Measurements from ENCODE around the gene GTF2H3.

The GTF2H3 gene

GRCh38 chr12:123645878-123646277 is 12.2 kb downstream of the GTF2H3 start:
- FAIRE-seq, result no peak

DNA sequence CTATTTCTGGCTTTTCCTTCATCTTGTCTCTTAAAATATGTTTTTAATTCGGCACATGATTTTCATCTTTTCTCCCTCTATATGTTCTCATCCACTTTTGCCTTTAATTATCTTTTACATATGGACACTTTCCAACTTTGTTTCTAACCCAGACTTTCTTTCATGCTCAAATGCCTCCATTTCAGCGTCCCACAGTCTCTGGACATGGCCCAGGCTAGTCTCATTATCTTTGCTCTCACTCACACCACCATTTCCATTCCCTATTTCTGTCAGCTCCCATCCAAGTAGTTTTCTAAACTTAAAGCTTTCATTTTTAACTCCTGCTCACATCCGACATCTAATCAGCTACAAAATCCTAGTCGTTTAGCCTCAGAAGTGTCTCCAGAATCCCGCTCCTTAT is 14.8 kb downstream of the GTF2H3 start:
- no peak for FAIRE-seq

DNA sequence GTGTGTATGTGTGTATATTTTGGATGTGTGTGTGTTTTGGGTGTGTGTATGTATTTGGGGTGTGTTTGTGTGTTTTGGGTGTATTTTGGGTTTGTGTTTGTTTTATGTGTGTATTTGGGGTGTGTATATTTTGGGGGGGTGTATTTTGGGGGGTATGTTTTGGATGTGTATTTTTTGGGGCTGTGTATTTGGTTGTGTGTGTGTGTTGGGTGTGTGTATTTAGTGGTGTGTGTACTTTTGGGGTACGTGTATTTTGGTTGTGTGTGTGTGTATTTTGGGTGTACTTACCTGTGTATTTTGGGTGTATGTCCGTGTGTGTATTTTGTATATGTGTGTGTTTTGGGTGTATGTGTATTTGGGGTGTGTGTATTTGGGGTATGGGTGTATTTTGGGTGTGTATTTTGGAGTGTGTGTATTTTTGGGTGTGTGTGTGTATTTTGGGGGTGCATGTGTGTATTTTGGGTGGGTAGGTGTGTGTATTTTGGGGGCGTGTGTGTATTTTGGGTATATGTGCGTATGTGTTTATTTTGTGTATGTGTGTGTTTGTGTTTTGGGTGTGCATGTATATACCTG is 20.6 kb downstream of the GTF2H3 start:
- no peak for FAIRE-seq

- no peak for FAIRE-seq
These were observed 21.8 kb downstream of the GTF2H3 start for GRCh38 chr12:123655420-123655819.

- no peak for FAIRE-seq
These were observed 22.8 kb downstream of the GTF2H3 start for GRCh38 chr12:123656392-123656791.

DNA sequence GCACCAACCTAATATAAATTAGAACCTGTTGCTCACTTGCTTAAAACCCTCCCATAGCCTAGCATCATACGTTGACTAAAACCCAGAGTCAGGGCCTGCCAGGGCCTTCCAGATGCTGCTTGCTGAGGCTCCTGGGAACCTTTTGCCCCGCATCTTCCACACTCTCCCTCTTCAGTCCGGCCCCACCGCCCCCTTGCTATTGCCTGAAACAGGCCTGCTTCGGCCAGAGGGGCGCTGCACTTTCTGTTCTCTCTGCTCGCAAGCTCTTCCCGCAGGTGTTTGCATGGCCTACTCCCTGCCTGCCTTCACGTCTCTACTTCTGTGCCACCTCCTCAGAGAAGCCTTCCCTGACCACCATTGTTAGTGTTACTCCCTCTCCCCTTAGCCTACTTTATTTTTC is 23.6 kb downstream of the GTF2H3 start:
- no peak for FAIRE-seq

DNA sequence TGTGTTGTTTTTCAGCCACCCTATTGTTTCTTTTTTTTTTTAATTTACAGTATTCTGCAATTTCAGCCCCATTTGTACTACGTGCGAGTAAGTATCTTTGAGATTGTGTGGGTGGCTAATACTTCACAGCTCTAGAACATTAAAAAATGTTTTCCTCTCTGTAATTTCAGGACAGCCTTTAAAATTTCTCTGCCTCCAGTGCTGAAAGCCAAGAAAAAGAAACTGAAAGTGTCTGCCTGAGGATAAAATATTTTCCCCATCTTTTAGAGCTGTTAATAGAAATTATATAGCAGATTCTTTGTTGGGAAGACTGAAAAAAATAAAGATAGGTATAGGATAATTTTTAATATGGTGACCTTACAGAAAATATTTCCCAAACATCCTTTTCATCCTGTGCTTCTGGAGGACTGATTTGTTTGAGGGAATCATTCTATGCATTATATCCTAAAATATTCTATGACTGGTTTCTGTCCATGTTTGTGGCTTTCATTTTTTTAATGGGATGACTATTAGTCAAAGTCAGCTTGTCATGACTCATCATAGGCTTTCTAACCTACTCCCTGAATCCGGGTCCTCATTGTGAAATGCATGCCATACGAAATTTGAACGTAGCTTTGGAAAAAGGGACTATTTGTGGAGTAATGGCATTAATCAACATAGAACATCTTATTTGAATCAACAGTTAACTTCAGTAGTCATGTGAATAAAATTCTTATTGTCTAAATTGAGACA is 26.5 kb downstream of the GTF2H3 start:
- no peak for FAIRE-seq

GRCh38 chr12:123667771-123668170 is 34.1 kb downstream of the GTF2H3 start:
- FAIRE-seq, result no peak

DNA sequence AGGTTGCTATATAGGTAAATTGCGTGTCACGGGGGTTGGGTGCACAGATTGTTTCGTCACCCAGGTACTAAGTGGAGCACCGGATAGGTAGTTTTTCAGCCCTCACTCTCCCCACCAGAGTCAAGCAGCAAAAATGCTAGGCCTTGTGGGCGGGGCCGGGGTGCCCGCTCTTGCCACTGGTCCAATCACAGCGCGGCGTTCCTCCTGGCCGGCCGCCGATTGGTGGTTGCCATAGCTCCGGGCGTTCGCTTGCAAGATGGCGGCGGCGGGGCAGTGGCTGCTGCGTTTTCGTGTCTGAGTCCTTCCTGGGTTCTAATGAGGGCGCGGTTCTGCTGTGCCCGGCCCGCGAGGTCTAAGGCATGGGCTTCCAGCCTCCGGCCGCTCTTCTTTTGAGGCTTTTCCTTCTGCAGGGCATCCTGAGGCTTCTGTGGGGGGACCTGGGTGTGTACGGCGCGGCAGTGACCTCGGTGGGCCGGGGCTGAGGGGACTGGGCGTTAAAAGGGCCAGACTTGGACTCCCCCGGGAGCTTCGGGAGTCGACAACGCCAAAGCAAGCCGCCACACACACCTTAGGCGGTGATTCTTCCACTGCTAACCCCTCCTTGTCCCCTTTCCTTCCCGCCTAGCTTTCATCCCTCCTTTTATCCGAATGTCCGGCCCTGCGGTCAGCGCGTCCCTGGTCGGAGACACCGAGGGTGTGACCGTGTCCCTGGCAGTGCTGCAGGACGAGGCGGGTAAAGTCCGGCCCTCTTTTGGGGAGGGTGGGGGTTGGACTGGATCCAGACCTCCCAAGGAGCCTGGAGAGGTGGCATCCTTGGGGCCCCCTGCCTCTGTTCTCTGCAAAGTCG is 37.5 kb downstream of the GTF2H3 start, which contains the start of gene TCTN2:
Gene TCTN2 (plus strand): TSS at position 232 of the 847 bp plus-strand sequence. CDS start 128 bp downstream, at position 360.
- FAIRE-seq, result peak; percentile 55

DNA sequence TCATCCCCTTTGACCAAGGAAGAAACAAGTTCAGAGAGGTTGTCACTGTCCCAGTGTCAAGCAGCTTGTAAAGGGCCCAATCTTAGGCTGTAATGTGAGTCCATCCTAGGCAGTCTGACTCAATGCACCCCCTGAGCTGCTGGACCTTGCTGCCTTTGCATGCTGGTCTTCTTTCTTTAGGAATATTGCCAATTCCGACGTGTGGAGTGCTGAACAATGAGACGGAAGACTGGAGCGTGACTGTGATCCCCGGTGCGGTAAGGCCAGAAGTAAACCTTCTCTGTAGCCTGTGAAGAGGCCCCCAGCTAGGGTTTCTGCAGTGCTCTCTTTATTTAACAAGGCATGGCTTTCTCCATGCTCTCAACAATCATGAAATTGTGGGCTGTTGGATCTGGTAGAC is 38.2 kb downstream of the GTF2H3 start:
- FAIRE-seq, result no peak

DNA sequence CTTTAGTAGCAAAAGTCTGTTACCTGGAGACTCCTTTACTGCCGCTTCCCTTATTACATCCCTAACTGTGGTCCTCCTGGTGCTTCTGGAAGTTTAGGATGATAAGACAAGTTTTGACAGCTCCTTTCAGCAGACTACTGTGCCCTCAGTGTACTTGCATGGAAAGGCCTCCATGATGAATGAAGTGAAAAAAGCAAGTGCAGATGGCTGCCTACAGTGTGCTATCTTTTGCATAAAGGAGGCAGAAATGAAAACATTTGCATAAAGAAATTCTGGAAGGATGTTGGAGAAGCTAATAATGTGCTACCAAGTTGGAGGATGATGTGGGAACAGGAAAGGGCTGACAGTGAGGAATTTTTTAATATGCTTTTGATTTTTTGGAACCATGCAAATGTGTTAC is 41.8 kb downstream of the GTF2H3 start:
- FAIRE-seq, result no peak

- no peak for FAIRE-seq
These were observed 43.1 kb downstream of the GTF2H3 start for GRCh38 chr12:123676616-123677320.

DNA sequence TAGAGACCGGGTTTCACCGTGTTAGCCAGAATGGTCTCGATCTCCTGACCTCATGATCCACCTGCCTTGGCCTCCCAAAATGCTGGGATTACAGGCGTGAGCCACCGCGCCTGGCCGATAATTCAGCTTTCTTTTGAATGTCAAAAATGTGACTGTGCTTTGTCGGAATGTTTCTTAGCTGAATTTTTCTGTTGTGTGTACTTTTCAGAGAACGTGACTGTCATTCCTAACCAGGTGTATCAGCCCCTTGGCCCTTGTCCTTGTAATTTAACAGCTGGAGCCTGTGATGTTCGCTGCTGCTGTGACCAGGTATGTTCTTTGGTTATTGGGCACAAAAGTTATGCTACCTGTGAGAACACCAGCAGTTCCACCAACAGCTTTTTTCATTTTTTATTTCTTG is 45.4 kb downstream of the GTF2H3 start:
- no peak for FAIRE-seq

- no peak for FAIRE-seq
These were observed 48.0 kb downstream of the GTF2H3 start for GRCh38 chr12:123681605-123682004.

- FAIRE-seq, result no peak
These were observed 50.3 kb downstream of the GTF2H3 start for GRCh38 chr12:123683964-123684363.

DNA sequence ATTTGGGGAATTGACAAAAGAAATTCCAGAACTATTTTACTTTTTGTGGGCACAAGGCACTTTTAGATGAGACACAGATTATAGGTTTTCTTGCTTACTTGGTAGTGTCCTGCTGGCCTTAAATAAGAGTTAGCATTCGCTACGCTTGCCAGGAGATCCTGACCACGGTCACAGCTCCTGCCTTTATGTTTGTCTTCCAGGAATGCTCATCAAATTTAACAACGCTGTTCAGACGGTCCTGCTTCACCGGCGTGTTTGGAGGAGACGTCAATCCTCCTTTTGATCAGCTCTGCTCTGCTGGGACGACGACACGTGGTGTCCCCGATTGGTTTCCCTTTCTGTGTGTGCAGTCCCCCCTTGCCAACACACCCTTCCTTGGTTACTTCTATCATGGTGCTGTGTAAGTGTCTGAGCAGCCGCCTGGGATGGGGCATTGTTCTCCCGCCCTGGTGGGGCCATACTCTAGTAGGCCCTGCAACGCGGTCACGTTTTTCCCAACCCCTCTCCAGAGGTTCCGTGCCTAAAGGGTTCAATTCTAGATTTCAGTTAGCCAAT is 53.1 kb downstream of the GTF2H3 start:
- FAIRE-seq, result no peak

- FAIRE-seq, result no peak
These were observed 56.7 kb downstream of the GTF2H3 start for GRCh38 chr12:123690191-123690840.

- FAIRE-seq, result no peak
These were observed 62.6 kb downstream of the GTF2H3 start for GRCh38 chr12:123696207-123696606.

- no peak for FAIRE-seq
These were observed 63.0 kb downstream of the GTF2H3 start for GRCh38 chr12:123696646-123697045.

DNA sequence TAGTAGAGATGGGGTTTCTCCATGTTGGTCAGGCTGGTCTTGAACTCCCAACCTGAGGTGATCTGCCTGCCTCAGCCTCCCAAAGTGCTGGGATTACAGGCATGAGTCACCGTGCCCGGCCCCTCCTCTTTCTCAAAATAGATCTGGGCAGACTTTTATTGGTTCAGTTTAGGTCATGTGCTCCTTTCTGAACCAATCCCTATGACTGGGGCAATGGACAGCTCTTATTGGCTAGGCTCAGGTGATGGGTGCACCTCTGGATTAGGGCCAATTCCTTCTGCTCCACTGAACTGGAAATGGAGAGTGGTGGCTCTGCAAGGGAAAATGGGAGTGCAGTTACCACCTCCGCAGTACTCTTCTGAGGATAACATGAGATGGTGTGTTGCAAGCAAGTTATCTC is 72.3 kb downstream of the GTF2H3 start:
- no peak for FAIRE-seq

DNA sequence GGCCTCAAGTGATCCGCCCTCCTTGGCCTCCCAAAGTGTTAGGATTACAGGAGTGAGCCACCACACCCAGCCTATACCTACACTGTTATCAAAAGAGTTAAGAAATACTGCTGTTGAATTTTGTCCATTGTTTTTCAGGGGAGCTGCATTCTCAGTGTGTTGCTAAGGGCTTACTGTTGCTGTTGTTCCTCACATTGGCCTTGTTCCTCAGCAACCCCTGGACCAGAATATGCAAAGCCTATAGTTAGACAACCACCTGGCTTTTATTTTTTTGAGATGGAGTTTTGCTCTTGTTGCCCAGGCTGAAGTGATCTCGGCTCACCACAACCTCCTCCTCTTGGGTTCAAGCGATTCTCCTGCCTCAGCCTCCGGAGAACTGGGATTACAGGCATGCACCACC is 73.8 kb downstream of the GTF2H3 start:
- no peak for FAIRE-seq
